Prostate gland (tissue), 2 donors: ENCODE data around the gene SARDH.

ENCODE experiments used
- CTCF ChIP-seq, 4 experiments: fragments of 200-600 bp in 2 of 4; fragments of 450-650 bp in 2 of 4; sonication (generic) in 2 of 4; IDR thresholded peaks; 1 replicate in 3 of 4; 2 replicates in 1 of 4; pipeline ENCODE4 v1.5.1; 2016 to 2019; ENCODE audit warnings: antibody characterized with exemption in 4 of 4, mild to moderate bottlenecking in 2 of 4, moderate library complexity in 2 of 4
- POLR2A ChIP-seq: fragments of 450-650 bp; IDR thresholded peaks from one replicate; pipeline ENCODE4 v1.6.1; 2016; ENCODE audit warnings: antibody characterized with exemption, mild to moderate bottlenecking
- POLR2AphosphoS5 ChIP-seq: sonication (generic); formaldehyde crosslinking; IDR thresholded peaks from one replicate; pipeline ENCODE4 v1.6.1; 2017; ENCODE audit warnings: antibody characterized with exemption

- TF ChIP-seq CTCF (IDR thresholded peaks at IDR 0.05) (no peak), POLR2AphosphoS5 (no peak), POLR2A (no peak)
These were observed 101.2 kb downstream of the SARDH start for GRCh38 chr9:133636902-133637301.
